GM19467 (cell line): ENCODE results near the gene LUM.
A peak's percentile ranks its signal among the peaks of the same experiment; 100 is the strongest.

ENCODE experiments used
- ATAC-seq: cut with Tn5 transposase; IDR thresholded peaks from one replicate; pipeline ENCODE4 v1.9.1; 2021; ENCODE audit warnings: mild to moderate bottlenecking, moderate library complexity; ENCODE audit not compliant: unreplicated experiment

Gene LUM

GRCh38 chr12:91111366-91112325, at the start of gene LUM:
Gene LUM, minus strand, starts transcription at chr12:91111494. Its CDS starts 2,515 bp downstream, at chr12:91108979.
- ATAC-seq: no peak

- ATAC-seq: no peak
These were observed 49.7 kb upstream of the LUM start for GRCh38 chr12:91161009-91161408.

- ATAC-seq: no peak
These were observed 44.7 kb upstream of the LUM start for GRCh38 chr12:91155990-91156389.

- ATAC-seq: no peak
These were observed 42.8 kb upstream of the LUM start for GRCh38 chr12:91154131-91154530.

- ATAC-seq: no peak
These were observed 32.8 kb upstream of the LUM start for GRCh38 chr12:91144053-91144452.

- no peak for ATAC-seq
These were observed 31.9 kb upstream of the LUM start for GRCh38 chr12:91143206-91143605.

- ATAC-seq: no peak
These were observed 30.9 kb upstream of the LUM start for GRCh38 chr12:91142221-91142631.

- no peak for ATAC-seq
These were observed 29.0 kb upstream of the LUM start for GRCh38 chr12:91140026-91140931.

GRCh38 chr12:91139286-91139685, 28.0 kb upstream of the LUM start:
- no peak for ATAC-seq

- ATAC-seq: no peak
These were observed 27.1 kb upstream of the LUM start for GRCh38 chr12:91138337-91138920.

- no peak for ATAC-seq
These were observed 22.6 kb upstream of the LUM start for GRCh38 chr12:91133871-91134270.

GRCh38 chr12:91129662-91130362, 18.5 kb upstream of the LUM start:
- ATAC-seq: no peak

- peak; percentile 58 for ATAC-seq
These were observed 16.5 kb upstream of the LUM start for GRCh38 chr12:91127751-91128150.

- no peak for ATAC-seq
These were observed 16.0 kb upstream of the LUM start for GRCh38 chr12:91127306-91127705.

- ATAC-seq: no peak
These were observed 15.2 kb upstream of the LUM start for GRCh38 chr12:91126516-91126915.

- no peak for ATAC-seq
These were observed 12.1 kb upstream of the LUM start for GRCh38 chr12:91123236-91123916.

- no peak for ATAC-seq
These were observed 9.5 kb upstream of the LUM start for GRCh38 chr12:91120781-91121180.

- ATAC-seq: no peak
These were observed 7.8 kb upstream of the LUM start for GRCh38 chr12:91119089-91119488.

- ATAC-seq: no peak
These were observed 2.3 kb upstream of the LUM start for GRCh38 chr12:91113621-91114020.

GRCh38 chr12:91110311-91110924, 876 bp downstream of the LUM start:
- no peak for ATAC-seq
